NCI-H82 (cell line): ENCODE data around the gene KRTAP9-3.
"Not testable (repeated sequence)": the region's sequence is repeated elsewhere in the genome, so short reads cannot be mapped to it uniquely, and the experiment has no call there.

Experiments used
- DNase-seq: peaks from one replicate; lab custom pipeline; 2025; lab: John Stamatoyannopoulos, UW

KRTAP9-3 gene

DNA sequence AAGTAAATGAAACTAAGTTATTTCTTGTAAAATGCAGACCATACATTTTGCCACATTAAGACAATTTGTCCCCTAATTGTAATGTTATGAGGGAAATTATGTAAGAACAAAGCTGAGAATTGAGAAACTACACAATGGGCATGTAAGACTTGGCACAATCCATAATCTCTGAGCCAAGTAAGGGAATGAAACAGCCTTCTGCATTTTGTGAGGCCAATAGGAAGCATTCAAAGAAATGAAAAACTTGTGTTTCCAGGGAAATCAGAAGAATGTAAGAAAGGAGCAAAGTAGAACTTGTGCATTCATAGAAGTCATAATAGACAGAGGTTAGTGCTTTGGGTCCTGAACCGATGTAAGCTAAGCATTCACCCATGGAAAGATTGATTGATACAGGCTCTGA, 19.0 kb downstream of the KRTAP9-3 start:
- no peak for DNase-seq

DNA sequence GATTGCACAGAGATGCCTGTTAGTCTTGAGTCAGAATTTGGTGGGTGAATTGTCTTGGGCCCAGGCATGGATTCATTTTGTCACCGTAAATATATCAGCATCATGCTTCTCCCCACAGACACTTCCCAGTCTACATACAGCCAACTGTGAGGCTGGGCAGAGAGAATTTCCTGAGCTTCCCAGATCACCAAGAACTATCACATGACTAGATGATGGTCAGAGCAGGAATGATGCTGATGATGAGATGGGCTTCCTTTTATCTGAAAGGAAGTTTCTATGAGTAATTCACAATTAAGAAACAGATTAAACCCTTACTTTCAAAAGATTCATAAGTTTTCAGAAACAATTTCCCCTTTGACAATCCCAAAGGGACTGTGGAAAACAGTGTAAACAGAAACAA, 22.6 kb downstream of the KRTAP9-3 start:
- DNase-seq = no peak

DNA sequence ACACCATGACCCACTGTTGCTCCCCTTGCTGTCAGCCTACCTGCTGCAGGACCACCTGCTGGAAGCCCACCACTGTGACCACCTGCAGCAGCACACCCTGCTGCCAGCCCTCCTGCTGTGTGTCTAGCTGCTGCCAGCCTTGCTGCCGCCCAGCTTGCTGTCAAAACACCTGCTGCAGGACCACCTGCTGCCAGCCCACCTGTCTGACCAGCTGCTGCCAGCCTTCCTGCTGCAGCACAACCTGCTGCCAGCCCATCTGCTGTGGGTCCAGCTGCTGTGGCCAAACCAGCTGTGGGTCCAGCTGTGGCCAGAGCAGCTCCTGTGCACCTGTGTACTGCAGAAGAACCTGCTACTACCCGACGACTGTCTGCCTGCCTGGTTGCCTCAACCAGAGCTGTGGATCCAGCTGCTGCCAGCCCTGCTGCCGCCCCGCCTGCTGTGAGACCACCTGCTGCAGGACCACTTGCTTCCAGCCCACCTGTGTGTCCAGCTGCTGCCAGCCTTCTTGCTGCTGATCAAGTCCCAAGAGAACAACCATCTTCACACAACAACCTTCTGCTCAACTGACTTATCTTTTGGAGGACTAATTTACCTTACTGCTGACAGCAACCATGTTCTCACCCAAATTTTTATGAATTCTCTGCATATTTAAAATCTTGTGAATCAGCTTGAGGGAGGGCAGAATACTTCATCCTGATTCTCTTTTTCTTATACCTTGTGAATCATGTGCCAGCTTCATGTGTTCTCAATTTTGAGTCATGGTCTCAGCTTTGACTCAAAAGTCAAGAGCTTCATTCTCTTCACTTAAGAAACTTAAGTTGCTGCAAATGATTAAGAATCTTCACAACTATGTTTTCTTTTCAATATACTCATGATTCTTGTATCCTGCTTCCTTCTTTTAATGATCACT, 23.4 kb downstream of the KRTAP9-3 start, which contains the start of gene KRTAP9-9:
KRTAP9-9 (plus strand) TSS at position 4 of the 910 bp plus-strand sequence.
- not testable (repeated sequence) for DNase-seq

DNA sequence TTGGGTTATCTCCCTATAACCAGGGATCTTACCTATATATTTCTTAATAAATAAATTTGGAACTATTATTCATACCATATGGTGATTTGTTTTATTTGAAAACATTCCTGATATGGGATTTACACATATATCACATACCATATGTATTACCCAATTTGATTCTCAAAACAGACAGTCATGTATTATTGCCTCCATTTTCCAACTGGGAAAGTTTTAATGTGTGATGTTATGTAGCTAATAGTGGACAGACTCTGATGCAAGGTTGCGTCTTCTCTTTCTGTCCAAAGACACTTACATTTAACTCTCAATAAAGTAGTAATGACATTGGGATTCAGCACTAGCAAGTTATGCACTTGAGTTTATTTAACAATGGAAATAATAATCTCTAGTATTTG, 24.0 kb downstream of the KRTAP9-3 start:
- no peak for DNase-seq

DNA sequence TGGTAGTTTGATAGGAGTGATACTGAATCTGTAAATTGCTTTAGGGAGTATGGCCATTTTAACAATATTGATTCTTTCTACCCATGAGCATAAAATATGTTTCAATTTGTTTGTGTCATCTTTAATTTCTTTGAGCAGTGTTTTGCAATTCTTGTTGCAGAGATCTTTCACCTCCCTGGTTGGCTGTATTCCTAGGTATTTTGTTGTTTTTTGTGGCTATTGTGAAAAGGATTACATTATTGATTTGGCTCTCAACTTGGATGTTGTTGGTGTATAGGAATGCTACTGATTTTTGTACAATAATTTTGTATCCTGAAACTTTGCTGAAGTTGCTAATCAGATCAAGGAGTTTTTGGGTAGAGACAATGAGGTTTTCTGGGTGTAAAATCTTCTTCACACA, 26.2 kb downstream of the KRTAP9-3 start:
- no peak for DNase-seq

DNA sequence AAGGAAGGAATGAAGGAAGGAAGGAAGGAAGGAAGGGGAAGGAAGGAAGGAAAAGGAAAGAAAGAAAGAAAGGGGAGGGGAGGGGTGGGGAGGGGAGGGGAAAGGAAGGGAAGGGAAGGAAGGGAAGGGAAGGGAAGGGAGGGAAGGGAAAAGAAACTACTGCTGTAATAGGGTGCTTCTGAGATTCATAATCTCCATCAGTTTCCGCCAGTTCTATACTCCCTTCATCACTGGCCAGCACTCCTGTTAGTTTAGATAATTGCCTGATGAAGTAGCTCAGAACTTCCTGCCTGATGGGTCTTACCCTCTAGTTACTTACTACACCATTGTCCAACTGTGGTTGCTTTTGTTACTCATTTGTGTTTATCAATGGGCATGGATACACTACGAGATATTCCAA, 31.0 kb downstream of the KRTAP9-3 start:
- DNase-seq = no peak

DNA sequence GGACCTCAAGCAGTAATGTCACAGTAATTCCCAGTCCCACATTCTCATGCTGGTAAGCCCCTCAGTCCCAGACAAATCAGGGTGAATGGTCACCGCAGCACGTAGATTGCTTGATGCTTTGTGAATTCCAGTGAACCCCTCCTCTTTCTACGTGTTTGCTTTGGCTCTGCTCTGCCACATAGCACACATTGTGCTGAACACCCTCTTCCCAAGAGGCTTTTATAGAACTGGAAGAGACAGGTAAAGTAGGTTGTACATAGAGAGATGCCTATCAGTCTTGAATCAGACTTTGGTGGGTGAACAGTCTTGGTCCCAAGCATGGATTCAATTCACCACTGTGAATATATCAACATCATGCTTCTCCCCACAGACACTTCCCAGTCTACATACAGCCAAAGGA, 32.4 kb downstream of the KRTAP9-3 start:
- no peak for DNase-seq

DNA sequence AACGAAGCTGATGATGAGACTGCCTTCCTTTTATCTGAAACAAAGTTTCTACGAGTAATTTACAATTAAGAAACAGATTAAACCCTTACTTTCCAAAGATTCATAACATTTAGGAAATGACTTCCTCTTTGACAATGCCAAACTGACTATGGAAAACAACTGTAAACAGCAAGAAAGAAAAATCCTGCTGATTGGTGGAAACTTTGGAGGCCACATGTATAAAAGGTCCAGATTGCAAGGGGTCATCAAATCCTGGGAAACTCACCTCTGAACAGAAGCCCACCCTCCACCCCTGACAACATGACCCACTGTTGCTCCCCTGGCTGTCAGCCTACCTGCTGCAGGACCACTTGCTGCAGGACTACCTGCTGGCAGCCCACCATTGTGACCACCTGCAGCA, 32.8 kb downstream of the KRTAP9-3 start, which contains the start of gene KRTAP9-6:
KRTAP9-6 (plus strand) TSS at position 301 of the 400 bp plus-strand sequence; CDS start at position 301, 0 bp downstream.
- no peak for DNase-seq

DNA sequence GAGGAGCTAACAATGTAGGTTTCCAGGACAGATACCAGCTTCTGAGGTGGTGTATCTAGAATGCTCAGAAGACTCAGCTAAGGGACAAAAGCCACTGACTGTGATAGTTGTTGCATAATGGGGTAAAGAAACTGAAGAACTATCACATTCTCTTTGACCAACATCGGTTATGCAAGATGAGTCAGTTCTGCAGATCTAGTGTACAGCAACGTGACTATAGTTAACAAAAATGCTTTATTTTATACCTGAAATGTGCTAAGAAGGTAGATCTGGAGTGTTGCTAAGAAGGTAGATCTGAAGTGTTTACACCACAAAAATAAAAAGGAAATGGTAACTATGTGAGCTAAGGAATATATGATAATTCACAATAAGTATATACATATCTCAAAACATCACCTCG, 35.5 kb downstream of the KRTAP9-3 start:
- DNase-seq = no peak

DNA sequence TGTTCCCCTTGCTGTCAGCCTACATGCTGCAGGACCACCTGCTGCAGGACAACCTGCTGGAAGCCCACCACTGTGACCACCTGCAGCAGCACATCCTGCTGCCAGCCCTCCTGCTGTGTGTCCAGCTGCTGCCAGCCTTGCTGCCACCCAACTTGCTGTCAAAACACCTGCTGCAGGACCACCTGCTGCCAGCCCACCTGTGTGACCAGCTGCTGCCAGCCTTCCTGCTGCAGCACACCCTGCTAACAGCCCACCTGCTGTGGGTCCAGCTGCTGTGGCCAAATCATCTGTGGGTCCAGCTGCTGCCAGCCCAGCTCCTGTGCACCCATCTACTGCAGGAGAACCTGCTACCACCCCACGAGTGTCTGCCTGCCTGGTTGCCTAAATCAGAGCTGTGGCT, 39.1 kb downstream of the KRTAP9-3 start:
- DNase-seq = not testable (repeated sequence)

DNA sequence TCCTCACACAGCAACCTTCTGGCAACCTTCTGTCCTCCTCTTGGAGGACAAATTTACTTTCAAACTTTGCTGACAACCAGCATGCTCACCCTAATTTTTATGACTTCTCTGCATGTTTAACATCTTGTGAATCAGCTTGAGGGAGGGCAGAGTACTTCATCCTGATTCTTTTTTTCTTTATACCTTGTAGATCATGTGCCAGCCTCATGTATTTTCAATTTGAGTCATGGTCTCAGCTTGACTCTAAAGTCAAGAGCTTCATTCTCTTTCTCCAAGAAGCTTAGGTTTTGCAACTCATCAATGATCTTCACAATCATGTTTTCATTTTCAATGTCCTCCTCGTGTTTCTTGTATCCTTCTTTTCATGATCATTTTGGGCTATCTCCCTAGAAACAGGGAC, 39.6 kb downstream of the KRTAP9-3 start:
- no peak for DNase-seq

DNA sequence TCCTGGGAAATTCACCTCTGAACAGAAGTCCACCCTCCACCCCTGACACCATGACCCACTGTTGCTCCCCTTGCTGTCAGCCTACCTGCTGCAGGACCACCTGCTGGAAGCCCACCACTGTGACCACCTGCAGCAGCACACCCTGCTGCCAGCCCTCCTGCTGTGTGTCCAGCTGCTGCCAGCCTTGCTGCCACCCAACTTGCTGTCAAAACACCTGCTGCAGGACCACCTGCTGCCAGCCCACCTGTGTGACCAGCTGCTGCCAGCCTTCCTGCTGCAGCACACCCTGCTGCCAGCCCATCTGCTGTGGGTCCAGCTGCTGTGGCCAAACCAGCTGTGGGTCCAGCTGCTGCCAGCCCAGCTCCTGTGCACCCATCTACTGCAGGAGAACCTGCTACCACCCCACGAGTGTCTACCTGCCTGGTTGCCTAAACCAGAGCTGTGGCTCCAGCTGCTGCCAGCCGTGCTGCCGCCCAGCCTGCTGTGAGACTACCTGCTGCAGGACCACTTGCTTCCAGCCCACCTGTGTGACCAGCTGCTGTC, 43.5 kb downstream of the KRTAP9-3 start, which contains the start of gene KRTAP9-7:
KRTAP9-7 (plus strand) TSS at position 51 of the 543 bp plus-strand sequence; CDS start at position 51, 0 bp downstream.
- not testable (repeated sequence) for DNase-seq

DNA sequence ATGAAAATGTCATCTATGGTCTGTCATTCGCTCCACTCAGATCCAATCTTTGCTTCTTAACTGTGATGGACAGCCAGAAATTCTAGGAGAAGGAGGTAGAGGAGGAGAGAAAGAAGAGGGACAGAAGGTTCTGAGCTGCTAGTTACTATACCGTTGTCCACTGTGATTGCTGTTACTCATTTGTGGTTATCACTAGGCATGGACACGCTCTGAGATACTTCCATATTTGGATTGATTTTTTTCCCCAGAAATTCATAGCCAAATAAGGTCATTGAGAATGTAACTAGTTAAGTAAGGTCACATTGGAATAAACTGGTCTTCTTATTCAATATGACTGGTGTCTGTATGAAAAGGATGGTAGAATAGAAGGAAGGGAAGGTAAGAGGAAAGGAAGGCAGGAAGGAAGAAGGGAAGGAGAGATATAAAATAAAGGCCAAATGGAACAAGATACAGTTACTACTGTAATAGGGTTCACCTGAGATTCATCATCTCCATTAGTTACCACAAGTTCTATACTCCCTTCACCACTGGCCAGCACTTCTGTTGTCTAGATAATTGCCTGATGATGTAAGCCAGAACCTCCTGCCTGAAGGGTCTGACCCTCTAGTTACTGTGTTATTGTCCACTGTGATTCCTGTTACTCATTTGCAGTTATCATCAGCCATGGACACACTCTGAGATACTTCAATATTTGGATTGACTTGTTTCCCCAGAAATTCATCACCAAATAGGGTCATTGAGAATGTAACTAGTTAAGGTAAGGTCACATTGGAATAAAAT, 46.1 kb downstream of the KRTAP9-3 start:
- no peak for DNase-seq
